Fibroblast of lung (primary cell): Measurements from ENCODE around the gene MOCS2.

Source experiments
- CTCF ChIP-seq, 2 donors: IDR thresholded peaks in 1 of 2; conservative IDR thresholded peaks in 1 of 2; 1 replicate in 1 of 2; 2 replicates in 1 of 2; pipeline ENCODE4 v1.5.1; 2011 to 2012; ENCODE audit warnings: low read length in 2 of 2, control low read depth in 1 of 2, inconsistent platforms in 1 of 2, low read depth in 1 of 2, mild to moderate bottlenecking in 1 of 2
- EZH2 ChIP-seq: IDR thresholded peaks from 2 replicates; pipeline ENCODE4 v1.5.1; 2012; ENCODE audit warnings: low read length, control low read depth, mild to moderate bottlenecking; ENCODE audit errors: missing control alignments

DNA sequence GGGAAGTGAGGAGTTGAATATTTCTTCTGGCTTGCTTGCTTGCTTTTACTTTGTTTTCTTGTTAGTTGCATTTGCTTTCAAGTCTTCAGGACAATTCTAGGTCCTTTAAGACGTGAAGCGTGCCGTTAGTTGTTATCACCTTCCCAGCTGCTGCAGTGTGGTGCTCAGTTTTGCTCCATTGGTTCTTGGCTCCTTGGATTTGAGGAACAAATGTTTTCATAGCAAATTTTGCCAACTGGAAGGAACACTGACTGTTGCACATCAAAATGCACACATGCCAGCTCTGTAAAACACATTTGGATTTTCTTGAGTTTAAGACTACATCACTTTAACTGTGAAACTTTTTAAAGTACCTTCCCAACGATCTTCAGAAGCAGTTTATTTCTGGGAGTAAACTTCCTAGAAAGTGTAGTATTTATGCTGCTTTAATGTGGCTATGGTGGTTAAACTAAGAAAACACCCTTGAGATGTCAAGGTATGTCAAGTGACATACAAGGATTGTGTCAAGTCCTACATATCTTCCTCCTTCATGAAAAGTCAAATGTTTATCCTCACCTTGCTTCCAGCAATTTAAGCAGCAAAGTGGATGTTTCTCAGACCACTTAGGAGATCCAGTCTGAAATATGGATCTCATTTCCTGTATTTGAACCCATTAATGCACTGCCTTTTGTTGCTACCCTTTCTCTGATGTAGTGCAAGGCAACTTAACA, 24.9 kb downstream of the MOCS2 start:
- no peak for TF ChIP-seq CTCF (conservative IDR thresholded peaks at IDR 0.05 in 1 of 2, IDR thresholded peaks at IDR 0.05 in 1 of 2; ENCODE audit: low read depth in 1 of 2, low read length in 2 of 2)
- no peak for TF ChIP-seq EZH2
